ENCODE measurements around the gene CBLC.
A peak's percentile ranks its signal among the peaks of the same experiment; 100 is the strongest.
"Not testable (repeated sequence)": the region's sequence is repeated elsewhere in the genome, so short reads cannot be mapped to it uniquely, and the experiment has no call there.

Gene CBLC

DNA sequence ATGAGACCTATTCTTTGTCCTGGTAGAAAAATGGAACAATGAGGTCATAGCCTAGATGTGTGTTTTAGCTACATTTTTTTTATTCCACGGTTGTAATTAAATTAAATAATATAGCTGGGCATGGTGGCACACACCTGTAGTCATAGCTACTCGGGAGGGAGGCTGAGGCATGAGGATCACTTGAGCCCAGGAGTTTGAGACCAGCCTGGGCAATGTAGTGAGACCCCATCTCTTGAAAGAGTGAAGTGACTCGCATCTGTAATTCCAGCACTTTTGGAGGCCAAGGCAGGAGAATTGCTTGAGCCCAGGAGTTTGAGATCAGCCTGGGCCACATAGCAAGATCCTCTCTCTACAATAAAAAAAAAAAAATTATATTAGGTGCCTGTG, 11.7 kb upstream of the CBLC start:
- DNase-seq = no peak

DNA sequence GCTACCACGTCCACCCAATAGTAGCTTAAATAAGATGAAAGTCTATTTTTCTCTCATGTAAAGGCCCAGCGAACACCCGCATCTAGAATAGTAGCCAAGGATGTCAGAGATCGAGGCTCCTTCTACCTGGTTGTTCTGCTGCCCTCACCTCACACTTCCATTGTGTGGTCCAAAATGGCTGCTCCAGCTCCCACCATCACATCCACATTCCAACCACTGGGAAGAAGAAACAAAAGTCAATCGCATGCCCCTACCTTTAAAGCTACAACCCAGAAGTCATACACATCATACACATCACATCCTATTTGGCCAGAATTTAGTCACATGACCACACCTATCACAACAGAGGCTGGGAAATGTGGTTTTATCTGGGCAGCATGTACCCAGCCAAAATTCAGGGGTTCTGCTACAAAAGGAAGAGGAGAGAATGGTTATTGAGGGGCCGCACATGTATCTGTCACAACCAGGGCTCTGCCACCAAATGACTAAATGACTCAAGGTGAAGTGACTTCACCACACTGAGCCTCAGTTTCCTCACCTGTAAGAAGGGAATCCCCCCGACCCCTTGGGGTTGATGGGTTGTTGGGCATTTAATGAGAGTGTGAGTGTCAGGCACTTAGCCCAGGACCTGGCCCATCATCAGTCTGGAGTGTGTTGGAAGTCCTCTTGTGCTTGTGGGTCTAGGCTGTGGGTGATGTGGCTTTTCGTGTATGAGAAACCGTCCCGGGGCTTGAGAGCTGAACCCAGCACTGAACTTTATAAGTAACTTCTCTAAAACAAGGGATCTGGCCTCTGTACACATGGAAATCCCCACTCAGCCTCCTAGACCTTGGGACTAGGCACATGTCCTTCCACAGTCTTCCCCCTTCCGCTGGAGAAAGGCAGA, 10.2 kb upstream of the CBLC start:
- DNase-seq = peak; percentile 50

DNA sequence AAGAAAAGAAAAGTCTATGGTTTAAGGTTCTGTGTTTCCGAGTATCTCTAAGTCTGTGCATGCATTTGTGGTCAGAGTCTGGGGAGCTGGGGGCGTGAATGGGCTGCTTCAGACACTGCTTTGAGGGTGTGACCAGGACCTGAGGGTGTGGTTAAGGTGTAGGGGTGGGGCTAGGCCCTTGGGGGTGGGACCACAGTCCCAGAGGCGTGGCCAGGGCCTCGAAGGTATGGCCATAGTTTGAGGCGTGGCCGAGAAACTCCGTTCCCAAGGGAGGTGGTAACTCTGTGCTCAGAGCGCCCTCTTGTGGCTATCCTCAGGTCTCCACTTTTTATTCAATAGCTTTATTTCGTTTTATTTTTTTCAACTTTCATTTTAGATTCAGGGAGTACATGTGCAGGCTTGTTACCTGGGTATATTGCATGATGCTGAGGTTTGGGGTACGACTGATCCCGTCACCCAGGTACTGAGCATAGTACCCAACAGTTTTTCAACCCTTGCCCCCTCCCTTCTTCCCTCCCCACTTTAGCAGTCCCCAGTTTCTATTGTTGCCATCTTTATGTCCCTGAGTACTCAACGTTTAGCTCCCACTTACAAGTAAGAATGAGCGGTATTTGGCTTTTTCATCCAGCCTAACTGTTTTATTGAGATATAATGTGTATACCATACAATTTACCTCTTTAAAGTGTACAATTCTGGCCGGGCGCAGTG, 7.0 kb upstream of the CBLC start:
- DNase-seq = peak; percentile 99

DNA sequence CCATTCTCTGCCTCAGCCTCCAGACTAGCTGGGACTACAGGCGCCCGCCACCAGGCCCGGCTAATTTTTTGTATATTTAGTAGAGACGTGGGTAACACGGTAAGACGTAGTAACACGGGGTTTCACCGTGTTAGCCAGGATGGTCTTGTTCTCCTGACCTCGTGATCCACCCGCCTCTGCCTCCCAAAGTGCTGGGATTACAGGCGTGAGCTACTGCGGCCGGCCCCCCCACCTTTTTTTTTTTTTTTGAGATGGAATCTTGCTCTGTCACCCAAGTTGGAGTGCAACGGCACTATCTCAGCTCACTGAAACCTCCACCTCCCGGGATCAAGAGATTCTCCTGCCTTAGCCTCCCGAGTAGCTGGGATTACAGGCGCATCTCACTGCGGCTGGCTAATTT, 5.5 kb upstream of the CBLC start:
- DNase-seq = not testable (repeated sequence)

DNA sequence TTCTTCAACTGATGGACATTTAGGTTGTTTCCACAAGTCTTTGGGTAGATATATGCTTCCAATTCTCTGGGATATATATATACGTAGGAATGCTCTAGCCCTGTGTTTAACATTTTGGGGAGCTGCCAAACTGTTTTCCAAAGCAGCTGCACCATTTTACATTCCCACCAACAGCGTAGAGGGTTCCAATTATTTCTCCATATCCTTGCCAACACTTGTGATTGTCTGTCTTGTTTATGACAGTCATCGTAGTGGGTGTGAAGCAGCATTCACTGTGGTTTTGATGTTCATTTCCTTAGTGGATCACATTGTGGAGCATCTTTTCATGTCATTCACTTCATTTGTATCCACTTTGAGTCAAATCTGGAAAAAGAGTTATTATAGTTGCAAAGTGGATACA, 4.7 kb upstream of the CBLC start:
- no peak for DNase-seq

DNA sequence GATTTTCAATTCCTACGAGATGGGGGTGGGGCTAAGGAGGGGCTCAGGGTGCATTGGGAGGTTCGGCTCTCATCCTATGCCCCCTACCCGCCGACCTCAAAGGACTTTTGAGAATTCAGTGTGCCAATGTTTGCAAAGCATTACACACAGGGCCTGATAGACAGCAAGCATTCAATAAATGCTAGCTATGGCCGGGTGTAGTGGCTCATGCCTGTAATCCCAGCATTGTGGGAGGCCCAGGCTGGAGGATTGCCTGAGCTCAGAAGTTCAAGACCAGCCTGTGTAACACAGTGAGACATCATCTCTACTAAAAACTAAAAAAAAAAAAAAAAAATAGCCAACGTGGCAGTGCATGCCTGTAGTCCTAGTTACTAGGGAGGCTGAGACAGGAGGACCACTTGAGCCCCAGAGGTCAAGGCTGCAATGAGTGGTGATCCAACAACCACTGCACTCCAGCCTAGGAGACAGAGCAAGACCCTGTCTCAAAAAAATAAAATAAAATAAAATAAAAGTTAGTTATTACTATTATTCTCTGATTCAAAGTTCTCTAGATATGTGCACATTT, 1.9 kb upstream of the CBLC start:
- no peak for DNase-seq

DNA sequence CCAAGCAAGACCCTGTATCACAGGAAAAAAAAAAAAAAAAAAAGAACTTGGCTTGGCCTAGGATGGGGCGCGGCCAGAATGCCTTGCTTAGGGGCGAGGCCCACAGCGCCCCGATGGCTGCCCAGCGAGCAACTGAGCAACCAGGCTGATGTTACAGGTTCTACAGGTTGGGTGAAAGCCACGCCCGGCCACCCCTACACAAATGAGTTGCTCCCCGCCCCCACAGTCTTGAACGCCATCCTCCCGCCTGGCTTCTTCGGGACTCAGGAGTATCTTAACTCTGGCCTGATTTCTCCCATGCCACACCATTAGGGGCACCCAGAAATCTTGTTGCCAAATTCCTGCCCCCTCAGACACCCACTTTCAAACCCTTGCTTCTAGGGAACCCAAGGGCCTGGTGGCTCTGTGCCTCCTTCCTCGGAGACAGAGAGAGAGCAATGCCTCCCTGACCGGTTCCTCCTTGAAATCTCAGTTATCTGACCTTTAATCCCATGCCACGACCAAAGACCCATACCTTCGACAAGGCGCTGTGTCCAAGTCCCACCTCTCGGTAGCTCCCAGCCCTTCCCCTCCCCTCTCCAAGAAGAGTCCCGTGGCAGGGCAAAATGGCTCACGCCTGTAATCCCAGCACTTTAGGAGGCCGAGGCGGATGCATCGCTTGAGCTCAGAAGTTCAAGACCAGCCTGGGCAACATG, 1.1 kb upstream of the CBLC start:
- DNase-seq = no peak

DNA sequence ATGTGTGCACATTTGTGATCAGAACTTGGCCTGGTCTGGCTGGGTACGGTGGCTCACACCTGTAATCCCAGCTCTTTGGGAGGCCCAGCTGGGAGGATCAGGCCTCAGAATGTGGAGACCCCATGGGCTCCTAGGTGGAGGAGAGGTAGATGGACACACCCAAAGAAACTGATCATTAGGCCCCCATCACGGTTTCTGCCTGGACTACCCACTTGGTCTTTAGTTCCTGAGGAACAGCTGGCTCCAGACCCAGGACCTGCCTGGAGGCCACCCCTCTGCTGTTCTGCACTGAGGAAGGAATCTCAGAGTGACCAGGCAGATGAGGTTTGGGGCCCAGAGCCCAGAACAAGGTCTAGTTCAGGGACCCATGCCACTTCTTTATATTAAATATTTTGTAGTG, 1.5 kb downstream of the CBLC start:
- no peak for DNase-seq

DNA sequence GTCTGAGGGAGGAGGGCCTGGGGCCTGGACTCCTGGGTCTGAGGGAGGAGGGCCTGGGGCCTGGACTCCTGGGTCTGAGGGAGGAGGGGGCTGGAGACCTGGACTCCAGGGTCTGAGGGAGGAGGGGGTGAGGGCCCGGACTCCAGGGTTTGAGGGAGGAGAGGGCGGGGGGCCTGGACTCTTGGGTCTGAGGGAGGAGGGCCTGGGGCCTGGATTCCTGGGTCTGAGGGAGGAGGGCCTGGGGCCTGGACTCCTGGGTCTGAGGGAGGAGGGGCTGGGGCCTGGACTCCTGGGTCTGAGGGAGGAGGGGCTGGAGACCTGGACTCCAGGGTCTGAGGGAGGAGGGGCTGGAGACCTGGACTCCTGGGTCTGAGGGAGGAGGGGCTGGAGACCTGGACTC, 4.0 kb downstream of the CBLC start:
- DNase-seq = not testable (repeated sequence)

DNA sequence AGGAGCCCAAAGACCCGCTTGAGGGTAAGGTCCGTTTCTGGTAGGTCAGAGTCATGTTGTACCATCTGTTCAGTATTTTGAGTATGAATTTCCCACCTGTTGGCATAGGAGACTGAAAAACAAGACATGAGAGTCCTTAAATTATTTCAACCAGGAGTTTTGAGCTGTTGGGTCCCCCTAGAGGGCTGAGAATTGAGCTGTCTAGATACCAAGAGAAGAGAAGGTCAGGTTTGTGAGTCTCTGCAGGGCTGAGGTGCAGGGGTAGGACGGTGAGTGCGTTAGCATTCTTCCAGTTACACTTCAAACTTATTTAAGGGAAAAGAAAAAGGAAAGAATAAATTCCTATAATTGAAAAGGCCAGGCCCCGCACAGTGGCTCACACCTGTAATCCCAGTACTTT, 5.0 kb downstream of the CBLC start:
- no peak for DNase-seq

DNA sequence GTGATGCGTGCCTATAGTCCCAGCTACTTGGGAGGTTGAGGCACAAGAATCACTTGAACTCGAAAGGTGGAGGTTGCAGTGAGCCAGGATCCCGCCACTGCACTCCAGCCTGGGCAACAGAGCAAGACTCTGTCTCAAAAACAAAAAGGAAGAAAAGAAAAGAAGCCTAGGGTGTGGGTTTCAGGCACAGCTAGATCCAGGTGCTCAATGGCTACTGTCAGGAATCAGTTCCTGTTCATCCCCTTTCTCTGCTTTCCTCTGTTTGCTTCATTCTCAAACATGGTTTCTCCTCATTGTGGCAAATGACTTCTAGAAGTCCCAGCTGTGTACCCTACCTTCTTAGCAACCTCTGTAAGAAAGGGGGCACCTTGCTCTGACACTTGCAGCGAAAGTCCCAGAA, 5.9 kb downstream of the CBLC start:
- no peak for DNase-seq

DNA sequence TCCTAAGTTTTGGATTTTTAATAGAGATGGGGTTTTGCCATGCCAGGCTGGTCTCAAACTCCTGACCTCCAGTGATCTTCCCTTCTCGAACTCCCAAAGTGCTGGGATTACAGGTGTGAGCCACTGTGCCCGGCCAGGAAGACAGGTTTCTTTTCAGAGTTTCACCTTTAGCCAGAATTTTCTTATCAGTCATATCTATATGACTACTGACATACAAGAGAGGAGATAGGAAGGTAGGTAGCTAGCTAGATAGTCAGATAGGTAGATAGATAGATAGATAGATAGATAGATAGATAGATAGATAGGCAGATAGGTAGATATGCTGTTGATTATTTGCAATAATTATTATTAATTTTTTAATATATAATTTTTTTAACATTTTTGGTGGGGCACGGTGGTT, 7.6 kb downstream of the CBLC start:
- no peak for DNase-seq

DNA sequence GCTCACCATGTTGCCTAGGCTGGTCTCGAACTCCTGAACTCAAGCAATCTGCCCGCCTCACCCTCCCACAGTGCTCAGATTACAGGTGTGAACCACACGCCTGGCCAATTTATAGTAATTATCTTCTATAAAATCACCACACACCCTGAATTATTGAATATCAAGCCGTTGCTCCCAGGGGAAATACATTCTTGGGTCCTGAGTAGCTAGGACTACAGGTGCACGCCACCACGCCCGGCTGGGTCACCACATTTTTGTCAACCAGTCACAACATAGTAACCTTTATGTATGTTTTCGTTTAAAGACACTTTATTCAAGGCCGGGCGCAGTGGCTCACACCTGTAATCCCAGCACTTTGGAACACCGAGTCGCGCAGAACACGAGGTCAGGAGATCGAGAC, 8.3 kb downstream of the CBLC start:
- no peak for DNase-seq

DNA sequence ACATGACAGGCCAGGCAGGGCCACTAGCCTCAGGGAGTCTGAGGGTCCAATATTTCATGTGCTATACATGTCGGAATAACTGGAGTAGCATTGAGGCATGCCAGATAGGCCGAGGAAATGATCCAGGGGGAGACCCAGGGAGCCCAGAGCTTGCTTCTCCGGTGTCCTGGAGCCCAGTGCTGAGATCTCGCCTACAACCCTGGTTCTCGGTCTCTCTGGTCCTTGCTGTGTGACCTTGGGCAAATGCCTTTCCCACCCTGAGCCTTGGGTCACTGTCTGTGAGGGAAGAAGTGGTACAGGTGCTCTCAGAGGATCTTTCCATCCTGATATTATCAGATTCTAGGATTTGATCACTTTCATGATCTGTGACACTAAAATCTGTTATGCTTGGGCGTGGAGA, 11.3 kb downstream of the CBLC start:
- DNase-seq = no peak

DNA sequence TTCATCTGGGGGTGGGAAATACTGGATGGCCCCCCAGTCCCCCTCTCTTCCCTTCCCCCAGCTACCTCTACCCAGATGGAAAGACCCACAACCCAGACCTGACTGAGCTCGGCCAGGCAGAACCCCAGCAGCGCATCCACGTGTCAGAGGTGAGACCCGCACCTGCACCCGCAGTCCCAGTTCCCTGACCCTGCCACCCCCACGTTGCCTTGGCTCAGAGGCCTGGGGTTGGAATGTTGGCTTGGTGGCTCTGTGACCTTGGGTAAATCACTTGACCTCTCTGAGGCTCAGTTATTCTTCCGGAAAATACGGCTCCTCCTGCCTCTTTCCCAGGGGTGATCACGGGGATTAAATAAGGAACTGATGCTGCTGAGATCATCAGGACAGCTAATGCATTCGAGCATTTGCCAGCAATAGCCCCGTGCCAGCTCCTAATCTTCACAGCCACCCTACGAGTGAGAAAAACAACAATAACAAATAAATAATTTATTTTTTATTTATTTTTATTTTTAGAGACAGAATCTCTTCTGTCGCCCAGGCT, 12.3 kb downstream of the CBLC start:
- DNase-seq = no peak

DNA sequence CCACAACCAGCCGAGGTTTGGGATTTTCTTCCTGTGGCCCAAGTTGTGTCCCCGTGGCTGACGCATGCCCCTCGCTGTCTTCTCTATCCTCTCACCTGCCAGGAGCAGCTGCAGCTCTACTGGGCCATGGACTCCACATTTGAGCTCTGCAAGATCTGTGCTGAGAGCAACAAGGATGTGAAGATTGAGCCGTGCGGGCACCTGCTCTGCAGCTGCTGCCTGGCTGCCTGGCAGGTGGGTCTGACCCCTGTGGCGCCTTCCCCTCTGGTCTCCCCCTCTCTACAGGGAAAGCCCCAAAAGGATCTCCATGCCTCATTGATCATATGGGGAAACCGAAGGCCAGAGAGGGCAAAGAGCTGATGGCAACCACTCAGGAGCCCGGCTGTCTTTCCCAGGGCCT, 14.6 kb downstream of the CBLC start:
- no peak for DNase-seq

DNA sequence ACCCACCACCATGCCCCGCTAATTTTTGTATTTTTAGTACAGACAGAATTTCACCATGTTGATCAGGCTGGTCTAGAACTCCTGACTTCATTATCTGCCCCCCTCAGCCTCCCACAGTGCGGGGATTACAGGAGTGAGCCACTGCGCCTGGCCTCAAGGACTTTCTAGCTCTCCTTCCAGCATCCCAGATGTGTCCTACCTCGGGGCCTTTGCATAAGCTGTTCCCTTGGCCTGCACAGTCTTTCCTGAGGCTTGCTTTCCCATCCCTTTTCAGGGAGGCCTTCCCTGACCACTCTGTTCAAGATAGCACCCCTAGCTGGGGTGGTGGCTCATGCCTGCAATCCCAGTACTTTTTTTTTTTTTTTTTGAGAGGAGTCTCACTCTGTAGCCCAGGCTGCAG, 16.9 kb downstream of the CBLC start:
- DNase-seq = no peak

DNA sequence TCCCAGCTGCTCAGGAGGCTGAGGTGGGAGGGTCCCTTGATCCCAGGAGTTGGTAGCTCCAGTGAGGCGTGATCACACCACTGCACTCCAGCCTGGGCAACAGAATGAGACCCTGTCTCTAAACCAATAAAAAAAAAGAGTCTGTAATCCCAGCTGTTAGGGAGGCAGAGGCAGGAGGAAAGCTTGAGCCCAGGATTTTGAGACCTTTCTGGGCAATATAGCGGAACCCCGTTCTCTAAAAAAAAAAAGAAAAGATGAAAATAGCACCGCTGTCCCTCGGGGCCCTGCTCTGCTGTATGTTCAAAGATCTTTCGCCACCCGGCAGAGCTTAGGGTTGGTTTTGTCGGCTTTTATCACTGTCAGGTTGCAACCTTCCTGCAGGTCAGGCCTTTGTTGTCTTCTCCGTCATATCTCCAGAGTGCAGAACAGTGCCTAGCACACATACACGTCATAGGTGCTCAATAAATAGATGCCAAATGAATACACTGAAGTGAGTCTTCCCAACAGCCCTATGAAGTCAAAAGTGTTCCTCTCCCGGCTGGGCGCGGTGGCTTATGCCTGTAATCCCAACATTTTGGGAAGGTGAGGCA, 17.8 kb downstream of the CBLC start:
- DNase-seq = no peak

DNA sequence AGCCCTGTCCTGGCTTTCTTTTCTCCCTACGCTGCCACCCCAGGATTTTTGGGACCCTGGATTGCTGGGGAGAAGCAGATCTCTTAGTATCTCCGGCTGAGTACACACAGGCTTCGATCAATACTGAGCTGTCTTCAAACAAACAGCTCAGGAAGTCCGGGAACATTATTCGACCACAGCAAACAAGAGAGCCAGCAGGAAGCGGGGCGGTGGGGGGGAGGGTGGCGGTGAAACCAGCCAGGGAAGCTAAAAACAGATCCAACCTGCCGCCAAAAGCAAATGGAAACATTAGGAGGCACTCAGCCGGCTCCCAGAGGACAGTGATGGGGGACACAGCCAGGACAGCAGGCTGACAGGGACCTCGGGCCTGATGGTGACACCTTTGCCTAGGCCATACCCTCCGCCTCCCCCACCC, 19.0 kb downstream of the CBLC start:
- DNase-seq = no peak

DNA sequence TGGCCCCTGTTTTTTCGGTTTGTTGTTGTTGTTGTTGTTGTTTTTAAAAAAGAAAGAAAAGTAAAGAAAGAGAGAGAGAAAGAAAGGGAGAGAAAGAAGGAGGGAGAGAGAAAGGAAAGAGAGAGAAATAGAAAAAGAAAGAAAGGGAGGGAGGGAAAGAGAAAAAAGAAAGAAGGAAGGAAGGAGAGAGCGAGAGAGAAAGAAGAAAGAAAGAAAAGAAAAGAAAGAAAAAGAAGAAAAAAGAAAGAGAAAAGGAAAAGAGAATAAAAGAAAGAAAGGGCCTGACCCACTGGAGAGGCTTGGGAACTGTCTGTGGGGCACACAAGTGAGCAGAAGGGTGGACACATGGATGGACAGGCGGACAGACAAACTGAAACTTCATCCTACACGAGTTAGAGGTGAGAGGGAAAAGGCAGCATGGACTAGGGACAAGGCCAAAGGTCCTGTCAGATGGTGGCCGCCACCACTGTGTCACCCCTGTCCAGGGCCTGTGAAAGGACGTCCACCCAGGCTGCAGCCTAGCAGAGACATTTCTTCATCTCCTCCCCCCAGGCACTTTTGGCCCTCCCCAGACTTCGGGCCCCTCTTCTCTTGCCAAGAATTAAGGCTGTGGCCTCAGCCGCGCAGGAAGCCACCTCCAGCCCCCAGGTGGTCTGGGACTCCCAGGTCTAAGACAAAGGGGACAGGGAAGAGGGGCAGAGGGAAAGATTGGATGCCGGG, 22.1 kb downstream of the CBLC start:
- no peak for DNase-seq

DNA sequence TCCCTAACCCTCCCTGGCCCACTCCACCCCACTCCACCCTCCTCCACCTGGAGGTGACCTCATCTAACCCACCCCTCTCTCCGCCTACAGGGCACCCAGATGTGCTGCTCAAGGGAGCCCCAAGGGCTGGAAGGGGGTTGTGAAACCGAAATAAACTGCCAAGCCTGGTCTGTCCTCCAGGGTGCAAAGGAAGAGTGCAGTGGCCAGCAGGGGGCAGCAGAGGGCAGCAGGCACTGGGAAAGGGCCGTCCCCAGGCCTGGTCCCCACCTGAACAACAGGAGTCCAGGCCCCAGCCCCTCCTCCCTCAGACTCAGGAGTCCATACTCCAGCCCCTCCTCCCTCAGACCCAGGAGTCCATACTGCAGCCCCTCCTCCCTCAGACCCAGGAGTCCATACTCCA, 22.8 kb downstream of the CBLC start:
- DNase-seq = peak; percentile 95
